ENCODE measurements around the gene ANKRD29.

DNA sequence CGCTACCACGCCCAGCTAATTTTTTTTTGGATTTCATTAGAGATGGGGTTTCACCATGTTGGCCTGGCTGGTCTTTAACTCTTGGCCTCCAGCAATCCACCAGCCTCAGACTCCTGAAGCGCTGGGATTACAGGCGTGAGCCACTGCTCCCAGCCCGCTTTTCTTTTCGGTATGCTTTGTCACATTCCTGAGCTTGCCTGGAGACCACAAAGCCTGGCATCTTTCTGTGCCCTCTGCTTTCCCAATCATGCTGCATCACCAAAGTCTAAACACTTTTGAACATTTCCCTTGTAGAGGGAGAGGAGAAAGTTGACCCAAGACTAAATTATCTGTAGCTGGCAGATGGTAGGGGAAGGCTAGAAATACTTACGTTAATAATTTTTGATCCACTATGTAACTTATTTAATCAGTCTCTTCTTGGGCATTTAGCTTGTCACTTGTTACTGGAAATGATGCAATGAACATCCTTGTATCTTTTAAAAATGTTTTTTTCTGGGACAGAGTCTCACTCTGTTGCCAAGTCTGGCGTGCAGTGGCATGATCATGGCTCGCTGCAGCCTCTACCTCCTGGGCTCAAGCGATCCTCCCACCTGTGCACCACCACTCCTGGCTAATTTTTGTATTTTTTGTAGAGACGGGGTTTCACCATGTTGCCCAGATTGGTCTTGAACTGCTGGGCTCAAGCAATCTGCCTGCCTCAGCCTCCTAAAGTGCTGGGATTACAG is 73.7 kb downstream of the ANKRD29 start:
- no peak for TF ChIP-seq POLR2A (IDR thresholded peaks at IDR 0.05)
- no peak for TF ChIP-seq CTCF (IDR thresholded peaks at IDR 0.05)

All from adrenal gland (tissue), 5 donors.